Measurements from ENCODE around the gene TCFL5.

TCFL5 gene

GRCh38 chr20:62795023-62795761, 66.4 kb downstream of the TCFL5 start:
- DNase-seq (ENCODE audit: low spot score) = peak; percentile 66

- DNase-seq (ENCODE audit: low spot score) = peak; percentile 96
Measured at GRCh38 chr20:62794007-62794724, 67.5 kb downstream of the TCFL5 start.

- no peak for DNase-seq (ENCODE audit: low spot score)
Measured at GRCh38 chr20:62793757-62794006, 67.9 kb downstream of the TCFL5 start.

- DNase-seq (ENCODE audit: low spot score) = no peak
Measured at GRCh38 chr20:62792940-62793756, 68.5 kb downstream of the TCFL5 start.

- DNase-seq (ENCODE audit: low spot score) = no peak
Measured at GRCh38 chr20:62792182-62792939, 69.3 kb downstream of the TCFL5 start.

- peak; percentile 79 for DNase-seq (ENCODE audit: low spot score)
Measured at GRCh38 chr20:62791301-62792181, 70.1 kb downstream of the TCFL5 start.
